Measurements from ENCODE around the gene PRSS57. TPM values are rescaled to one million over a fixed set of nuclear protein-coding genes. Genes with fewer than 3 reads are reported as not detected.

Gene PRSS57
- total and polyA plus RNA-seq, 2 of the 8 experiments (the other 6 are each of a cell fraction or from before 2014, with no cell fraction given) = not detected

GRCh38 chr19:720345-721160 lies 25.3 kb upstream of the PRSS57 start (continued):
- TF ChIP-seq CTCF (IDR thresholded peaks at IDR 0.05; ENCODE audit: control extremely low read depth in 1 of 3, insufficient read depth in 1 of 3, low read depth in 1 of 3, low read length in 3 of 3) (no peak), HDAC2 (IDR thresholded peaks at IDR 0.05; ENCODE audit: borderline replicate concordance in 1 of 2, low read depth in 2 of 2, low read length in 2 of 2) (no peak), TEAD4 (IDR thresholded peaks at IDR 0.05; ENCODE audit: low read depth, low read length) (no peak)

Measured in H1 (cell line).